Memory B cell (primary cell): ENCODE results near the gene HS3ST5.
"Not testable (repeated sequence)": the region's sequence is repeated elsewhere in the genome, so short reads cannot be mapped to it uniquely, and the experiment has no call there.

Experiments used
- ATAC-seq: fragments of 150-1000 bp; cut with Tn5 transposase; 2 replicates; pipeline ENCODE4 v1.10.0; 2021; ENCODE audit warnings: low read depth, mild to moderate bottlenecking, moderate library complexity
- DNase-seq, 2 donors: peaks; one replicate each; pipeline ENCODE4 v3.0.0; 2022; ENCODE audit warnings: low spot score in 2 of 2
- H3K27ac Mint-ChIP-seq: one replicate; pipeline ENCODE4 v1.8.0; 2022; ENCODE audit warnings: mild to moderate bottlenecking, moderate library complexity, mixed read lengths
- H3K27me3 Mint-ChIP-seq: one replicate; pipeline ENCODE4 v1.8.0; 2022; ENCODE audit warnings: mixed read lengths
- H3K36me3 Mint-ChIP-seq: one replicate; pipeline ENCODE4 v1.8.0; 2022; ENCODE audit warnings: mild to moderate bottlenecking, mixed read lengths
- H3K4me1 Mint-ChIP-seq: one replicate; pipeline ENCODE4 v1.8.0; 2022; ENCODE audit warnings: mixed read lengths
- H3K4me3 Mint-ChIP-seq: one replicate; pipeline ENCODE4 v1.8.0; 2022; ENCODE audit warnings: mild to moderate bottlenecking, moderate library complexity, mixed read lengths
- H3K9me3 Mint-ChIP-seq: one replicate; pipeline ENCODE4 v1.8.0; 2022; ENCODE audit warnings: mixed read lengths

The HS3ST5 gene

DNA sequence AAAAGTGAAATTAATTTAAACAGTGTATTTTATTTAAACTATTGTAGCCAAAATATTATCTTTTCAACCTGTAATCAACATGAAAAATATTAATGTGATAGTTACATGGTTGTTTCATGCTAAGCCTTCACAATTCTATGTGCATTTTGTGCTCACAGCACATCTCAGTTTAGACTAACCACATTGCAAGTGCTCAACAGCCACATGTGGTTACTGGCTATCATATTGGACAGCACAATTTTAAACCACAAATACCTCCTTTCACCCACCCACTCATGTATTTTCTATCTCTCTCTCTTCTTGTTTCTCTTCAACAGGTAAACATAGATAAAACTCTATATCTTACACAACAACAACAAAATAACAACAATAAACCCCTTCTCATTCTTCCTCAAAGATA lies 12.5 kb upstream of the HS3ST5 start:
- DNase-seq (no peak), ATAC-seq (no peak)
- Mint-ChIP-seq H3K27ac (no peak overlapping the region), H3K27me3 (peaks cover 1% of the 10 kb centered on the region), H3K9me3 (no peaks in the 10 kb centered on the region), H3K4me3 (no peak overlapping the region), H3K4me1 (no peaks in the 10 kb centered on the region), H3K36me3 (no peaks in the 10 kb centered on the region)

GRCh38 chr6:114354482-114354881 lies 11.7 kb upstream of the HS3ST5 start:
- H3K9me3 Mint-ChIP-seq: no peaks in the 10 kb centered on the region
- no peaks in the 10 kb centered on the region for H3K4me1 Mint-ChIP-seq
- H3K27ac Mint-ChIP-seq: no peak overlapping the region
- no peak overlapping the region for H3K4me3 Mint-ChIP-seq
- peaks cover 1% of the 10 kb centered on the region for H3K27me3 Mint-ChIP-seq
- ATAC-seq (no peak), DNase-seq (no peak)
- H3K36me3 Mint-ChIP-seq: no peaks in the 10 kb centered on the region

GRCh38 chr6:114346451-114346850 lies 3.6 kb upstream of the HS3ST5 start:
- H3K36me3 Mint-ChIP-seq: no peaks in the 10 kb centered on the region
- no peaks in the 10 kb centered on the region for H3K9me3 Mint-ChIP-seq
- H3K27ac Mint-ChIP-seq: no peak overlapping the region
- peaks cover 2% of the 10 kb centered on the region for H3K4me1 Mint-ChIP-seq
- peaks cover 3% of the 10 kb centered on the region for H3K27me3 Mint-ChIP-seq
- ATAC-seq (no peak), DNase-seq (no peak)
- no peak overlapping the region for H3K4me3 Mint-ChIP-seq

DNA sequence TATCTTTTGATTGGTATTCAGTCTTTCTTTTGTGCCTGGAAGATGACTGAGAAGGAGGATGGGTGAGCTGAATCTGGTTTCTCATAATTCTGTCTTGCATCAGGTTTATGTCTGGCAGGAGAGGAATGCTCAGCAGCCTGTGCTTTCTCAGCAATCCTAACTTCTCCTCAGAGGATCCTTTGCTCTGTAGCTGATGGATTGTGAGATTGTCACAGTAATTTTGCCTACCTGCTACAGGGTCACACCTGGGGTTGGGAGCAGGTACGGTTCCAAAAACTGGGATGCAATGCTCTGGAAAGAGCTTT lies 2.1 kb upstream of the HS3ST5 start:
- H3K27ac Mint-ChIP-seq: no peak overlapping the region
- peaks cover 2% of the 10 kb centered on the region for H3K27me3 Mint-ChIP-seq
- ATAC-seq: no peak
- no peak for DNase-seq
- no peak overlapping the region for H3K4me3 Mint-ChIP-seq
- H3K4me1 Mint-ChIP-seq: peaks cover 2% of the 10 kb centered on the region
- H3K9me3 Mint-ChIP-seq: no peaks in the 10 kb centered on the region
- H3K36me3 Mint-ChIP-seq: no peaks in the 10 kb centered on the region

DNA sequence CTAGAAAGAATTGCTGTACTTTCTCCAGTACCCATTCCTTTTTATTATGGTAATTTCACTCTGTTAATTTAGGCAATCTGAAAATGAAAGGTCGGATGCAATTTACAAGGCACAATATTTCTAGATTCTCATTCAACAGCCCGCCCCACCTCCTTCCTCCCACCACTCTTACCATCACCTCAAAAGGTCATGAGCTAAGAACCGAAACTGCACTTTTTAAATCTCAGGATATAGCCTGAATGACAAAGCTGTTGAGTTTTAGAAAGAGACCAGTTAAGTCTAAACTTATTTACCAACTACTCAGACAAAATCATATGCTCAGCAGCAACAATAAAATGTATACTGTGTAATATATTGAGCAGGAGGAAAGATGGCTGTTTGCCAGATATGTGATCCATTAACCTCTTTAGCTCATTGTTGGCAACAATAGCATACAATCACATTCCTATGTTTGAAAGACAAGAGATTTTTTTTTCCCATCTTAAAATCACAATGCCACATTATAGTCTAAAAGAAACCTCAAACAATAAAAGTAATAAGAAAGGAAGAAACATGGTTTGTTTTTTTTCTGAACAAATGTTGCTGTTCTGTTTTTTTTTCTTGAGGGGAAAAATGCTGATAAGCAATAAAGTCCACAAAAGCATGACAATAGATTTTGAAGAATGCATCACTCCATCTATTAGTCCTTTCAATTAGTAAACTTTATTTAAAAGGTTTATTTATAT lies 1.6 kb upstream of the HS3ST5 start:
- no peak for DNase-seq
- H3K36me3 Mint-ChIP-seq: no peaks in the 10 kb centered on the region
- H3K9me3 Mint-ChIP-seq: no peaks in the 10 kb centered on the region
- H3K4me1 Mint-ChIP-seq: peaks cover 2% of the 10 kb centered on the region
- no peak for ATAC-seq
- H3K4me3 Mint-ChIP-seq: no peak overlapping the region
- no peak overlapping the region for H3K27ac Mint-ChIP-seq
- peaks cover 2% of the 10 kb centered on the region for H3K27me3 Mint-ChIP-seq

DNA sequence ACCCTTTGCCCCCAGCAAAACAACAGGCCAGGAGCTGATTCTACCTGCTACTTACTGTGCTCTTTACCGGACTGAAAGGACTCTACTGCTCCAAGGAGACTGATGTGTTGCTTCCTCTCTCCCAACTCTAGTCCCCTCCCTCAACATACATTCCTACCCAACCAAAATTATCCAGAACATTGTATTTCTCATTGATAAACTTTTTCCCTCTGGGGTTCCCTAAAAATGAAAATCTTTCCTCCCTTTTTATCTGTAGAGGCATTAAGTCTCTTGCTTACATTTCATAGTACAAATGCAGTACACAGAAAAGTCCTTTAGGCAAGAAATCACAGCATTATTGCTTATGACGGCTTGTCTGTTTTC lies 940 bp upstream of the HS3ST5 start:
- Mint-ChIP-seq H3K36me3 (no peaks in the 10 kb centered on the region), H3K27me3 (peaks cover 2% of the 10 kb centered on the region), H3K4me1 (peaks cover 2% of the 10 kb centered on the region), H3K27ac (no peak overlapping the region), H3K4me3 (peak overlapping the region; percentile 0), H3K9me3 (no peaks in the 10 kb centered on the region)
- no peak for DNase-seq
- ATAC-seq: no peak

- H3K9me3 Mint-ChIP-seq: no peaks in the 10 kb centered on the region
- ATAC-seq (no peak), DNase-seq (no peak)
- H3K4me1 Mint-ChIP-seq: peaks cover 2% of the 10 kb centered on the region
- no peak overlapping the region for H3K4me3 Mint-ChIP-seq
- no peak overlapping the region for H3K27ac Mint-ChIP-seq
- H3K36me3 Mint-ChIP-seq: no peaks in the 10 kb centered on the region
- peaks cover 2% of the 10 kb centered on the region for H3K27me3 Mint-ChIP-seq
Observed at GRCh38 chr6:114342086-114342825, 567 bp downstream of the HS3ST5 start.

DNA sequence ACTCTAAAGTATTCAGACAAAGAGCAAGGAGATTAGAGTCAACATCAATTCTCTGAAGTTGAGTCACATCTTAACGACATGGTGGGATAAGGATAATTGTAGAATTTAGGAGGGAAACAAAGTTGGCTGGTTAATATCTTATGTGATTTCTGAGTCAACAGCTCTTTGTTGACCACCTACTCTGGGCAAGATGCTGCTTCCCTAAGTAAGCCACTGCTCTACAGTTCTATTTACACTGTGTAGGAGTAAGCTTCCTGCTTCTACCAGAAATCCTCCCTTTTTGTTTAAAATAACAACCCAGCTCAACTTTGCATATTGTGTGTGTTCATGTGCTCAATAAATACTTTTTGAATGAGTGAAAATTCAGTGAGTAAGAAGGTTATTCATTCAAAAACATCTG lies 3.1 kb downstream of the HS3ST5 start:
- H3K4me3 Mint-ChIP-seq: no peak overlapping the region
- no peak for DNase-seq
- no peaks in the 10 kb centered on the region for H3K36me3 Mint-ChIP-seq
- H3K27me3 Mint-ChIP-seq: peaks cover 2% of the 10 kb centered on the region
- ATAC-seq: no peak
- H3K9me3 Mint-ChIP-seq: no peaks in the 10 kb centered on the region
- peaks cover 2% of the 10 kb centered on the region for H3K4me1 Mint-ChIP-seq
- no peak overlapping the region for H3K27ac Mint-ChIP-seq

DNA sequence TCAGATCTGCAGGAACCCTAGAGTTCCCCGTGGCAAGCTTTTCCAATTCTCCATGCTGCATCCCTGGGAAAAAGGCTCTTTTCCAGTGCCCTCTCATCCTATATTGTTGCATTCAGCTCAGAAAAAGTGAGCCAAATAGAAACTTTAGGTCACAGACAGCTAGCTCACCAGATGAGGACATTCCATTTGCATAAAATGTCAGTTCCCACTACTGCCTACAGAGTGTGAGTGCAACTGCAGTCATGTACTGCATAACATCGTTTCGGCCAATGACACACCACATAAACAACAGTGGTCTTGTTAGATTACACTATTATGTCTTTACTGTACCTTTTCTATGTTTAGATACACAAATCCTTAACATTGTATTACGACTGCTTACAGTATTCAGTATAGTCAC lies 8.6 kb downstream of the HS3ST5 start:
- ATAC-seq: no peak
- no peak overlapping the region for H3K4me3 Mint-ChIP-seq
- H3K36me3 Mint-ChIP-seq: no peaks in the 10 kb centered on the region

GRCh38 chr6:114327074-114327473 lies 15.7 kb downstream of the HS3ST5 start:
- H3K27me3 Mint-ChIP-seq: peaks cover 1% of the 10 kb centered on the region
- ATAC-seq (no peak), DNase-seq (no peak)
- H3K4me1 Mint-ChIP-seq: no peaks in the 10 kb centered on the region
- no peaks in the 10 kb centered on the region for H3K36me3 Mint-ChIP-seq
- H3K27ac Mint-ChIP-seq: no peak overlapping the region
- H3K9me3 Mint-ChIP-seq: no peaks in the 10 kb centered on the region
- no peak overlapping the region for H3K4me3 Mint-ChIP-seq

More for the DNA sequence above, 8.6 kb downstream of the HS3ST5 start:
- DNase-seq: no peak
- no peak overlapping the region for H3K27ac Mint-ChIP-seq
- H3K9me3 Mint-ChIP-seq: no peaks in the 10 kb centered on the region
- H3K27me3 Mint-ChIP-seq: no peaks in the 10 kb centered on the region
- H3K4me1 Mint-ChIP-seq: no peaks in the 10 kb centered on the region

DNA sequence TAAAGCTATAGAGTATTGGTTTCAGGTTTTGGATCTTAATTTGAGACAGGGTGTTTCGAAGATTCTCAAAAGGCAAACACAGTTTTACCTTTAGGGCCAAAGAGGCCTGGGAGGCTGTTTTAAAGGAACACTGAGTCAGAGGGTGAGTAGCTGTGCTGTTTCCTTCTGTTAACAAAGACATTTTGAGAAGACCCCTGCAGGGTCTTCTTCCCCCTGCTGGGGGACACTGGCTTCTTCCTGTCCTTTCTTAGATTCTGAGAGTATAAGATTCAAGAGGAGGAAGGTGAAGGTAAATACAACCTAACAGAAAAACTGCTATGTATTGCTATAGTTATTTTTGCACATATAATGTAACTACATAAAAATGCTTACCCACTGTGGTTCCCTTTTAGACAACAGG lies 19.0 kb downstream of the HS3ST5 start:
- no peak for ATAC-seq
- no peaks in the 10 kb centered on the region for H3K36me3 Mint-ChIP-seq

DNA sequence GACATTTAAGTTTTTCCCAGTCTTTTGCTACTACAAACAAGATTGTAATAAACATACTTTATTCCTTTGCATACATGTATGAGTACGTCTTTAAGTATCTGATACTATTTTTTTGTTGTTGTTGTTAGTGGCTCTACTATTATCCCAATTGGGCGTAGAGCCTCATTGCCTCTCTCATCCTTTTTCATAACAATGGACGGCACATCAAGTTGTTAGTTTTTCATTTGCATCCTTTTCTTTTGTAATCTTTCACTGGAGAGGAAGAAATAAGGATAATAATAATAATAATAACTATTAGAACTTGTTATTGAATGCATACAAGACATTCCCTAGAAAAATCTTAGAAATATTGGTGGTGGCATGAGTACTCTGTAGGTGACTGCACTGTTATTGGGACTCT lies 23.1 kb downstream of the HS3ST5 start:
- no peaks in the 10 kb centered on the region for H3K9me3 Mint-ChIP-seq
- no peaks in the 10 kb centered on the region for H3K4me1 Mint-ChIP-seq
- H3K27me3 Mint-ChIP-seq: peaks cover 2% of the 10 kb centered on the region
- ATAC-seq (no peak), DNase-seq (no peak)
- no peak overlapping the region for H3K27ac Mint-ChIP-seq
- H3K36me3 Mint-ChIP-seq: no peaks in the 10 kb centered on the region
- H3K4me3 Mint-ChIP-seq: no peak overlapping the region

More for the DNA sequence above, 19.0 kb downstream of the HS3ST5 start:
- H3K4me1 Mint-ChIP-seq: no peaks in the 10 kb centered on the region
- DNase-seq: no peak
- H3K27ac Mint-ChIP-seq: no peak overlapping the region
- H3K4me3 Mint-ChIP-seq: no peak overlapping the region
- peaks cover 4% of the 10 kb centered on the region for H3K27me3 Mint-ChIP-seq
- H3K9me3 Mint-ChIP-seq: no peaks in the 10 kb centered on the region

DNA sequence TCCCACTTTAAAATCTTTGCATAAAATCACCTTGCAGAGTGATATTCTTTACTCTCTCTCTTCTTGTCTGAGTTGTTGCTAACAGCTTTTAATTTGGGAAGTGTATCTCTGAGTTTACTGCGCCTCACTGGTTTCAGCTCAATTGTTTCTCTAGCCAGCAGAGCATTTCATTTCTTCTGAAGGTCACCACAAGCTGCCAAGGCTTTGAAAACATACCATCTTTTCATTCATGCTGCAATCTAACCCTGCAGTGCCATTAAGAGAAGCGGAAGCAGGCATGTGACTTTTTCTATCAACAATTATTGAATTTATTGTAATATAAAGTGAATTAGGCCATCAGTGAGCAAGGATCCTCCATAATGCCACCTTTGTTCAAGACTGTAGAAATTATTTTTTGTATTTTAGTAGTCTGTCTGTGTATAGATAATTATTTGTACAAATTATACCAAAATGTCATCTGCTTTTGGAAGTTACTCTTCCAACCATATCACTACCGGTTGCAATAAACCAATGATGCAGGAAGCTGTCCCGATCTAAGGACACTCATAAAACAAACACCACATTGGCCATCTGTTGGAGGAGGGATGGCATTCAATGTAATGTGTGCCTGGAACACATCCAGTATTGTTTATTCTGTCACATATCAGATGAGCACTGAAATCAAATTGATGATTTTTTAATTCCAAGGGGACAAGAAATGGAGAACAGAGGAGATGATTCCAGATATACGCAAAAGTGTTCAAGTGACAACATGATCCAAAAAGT lies 26.8 kb downstream of the HS3ST5 start:
- Mint-ChIP-seq H3K27ac (no peak overlapping the region), H3K4me1 (no peaks in the 10 kb centered on the region), H3K4me3 (no peak overlapping the region), H3K9me3 (no peaks in the 10 kb centered on the region), H3K27me3 (peaks cover 2% of the 10 kb centered on the region), H3K36me3 (no peaks in the 10 kb centered on the region)
- no peak for DNase-seq
- ATAC-seq: no peak

- not testable (repeated sequence) for H3K27me3 Mint-ChIP-seq, H3K4me1 Mint-ChIP-seq, ATAC-seq, DNase-seq, H3K27ac Mint-ChIP-seq, H3K36me3 Mint-ChIP-seq, H3K9me3 Mint-ChIP-seq, H3K4me3 Mint-ChIP-seq
Observed at GRCh38 chr6:114313816-114314215, 29.0 kb downstream of the HS3ST5 start.
